GM21381 (cell line): ENCODE measurements around the gene DDX51.

ENCODE experiments used
- ATAC-seq: cut with Tn5 transposase; IDR thresholded peaks from one replicate; pipeline ENCODE4 v1.9.1; 2021; ENCODE audit warnings: mild to moderate bottlenecking, moderate library complexity; ENCODE audit not compliant: unreplicated experiment

DDX51 gene

GRCh38 chr12:132094269-132094891 lies 49.7 kb downstream of the DDX51 start:
- no peak for ATAC-seq

GRCh38 chr12:132089407-132089910 lies 54.7 kb downstream of the DDX51 start:
- ATAC-seq = no peak
